Activated T-helper 17 cell treated with anti-CD3 and anti-CD28 coated beads, Interleukin-2, amount 50 U/mL, for 72 hours (primary cell): ENCODE data around the gene MEF2D. TPM values are rescaled to one million over a fixed set of nuclear protein-coding genes. Genes with fewer than 3 reads are reported as not detected.

ENCODE experiments used
- ATAC-seq: fragments of 150-1000 bp; cut with Tn5 transposase; replicated peaks from 2 replicates; pipeline ENCODE4 v1.10.0; 2021; ENCODE audit warnings: mild to moderate bottlenecking, moderate library complexity
- H3K27ac Mint-ChIP-seq: one replicate; pipeline ENCODE4 v1.8.0; 2022; ENCODE audit warnings: mixed read lengths
- H3K27me3 Mint-ChIP-seq: one replicate; pipeline ENCODE4 v1.8.0; 2022; ENCODE audit warnings: mixed read lengths
- H3K36me3 Mint-ChIP-seq: one replicate; pipeline ENCODE4 v1.8.0; 2022; ENCODE audit warnings: low read depth, mild to moderate bottlenecking, mixed read lengths
- H3K4me1 Mint-ChIP-seq: one replicate; pipeline ENCODE4 v1.8.0; 2022; ENCODE audit warnings: mixed read lengths
- H3K4me3 Mint-ChIP-seq: one replicate; pipeline ENCODE4 v1.8.0; 2022; ENCODE audit warnings: mild to moderate bottlenecking, mixed read lengths
- H3K9me3 Mint-ChIP-seq: one replicate; pipeline ENCODE4 v1.8.0; 2022; ENCODE audit warnings: mixed read lengths
- total RNA-seq, 2 donors: library from RNA; stranded (reverse); gene quantifications; one replicate each; pipeline ENCODE4 v1.2.3, GENCODE V29; 2022

Gene MEF2D
- total RNA-seq, 2 donors from 2014 or later: 34.4 to 68.5 TPM

- no peak for ATAC-seq
- peaks cover 9% of the 10 kb centered on the region for H3K4me1 Mint-ChIP-seq
- peaks cover 5% of the 10 kb centered on the region for H3K36me3 Mint-ChIP-seq
- H3K27ac Mint-ChIP-seq: no peak overlapping the region
- H3K27me3 Mint-ChIP-seq: peaks cover 58% of the 10 kb centered on the region
- H3K9me3 Mint-ChIP-seq: no peaks in the 10 kb centered on the region
- H3K4me3 Mint-ChIP-seq: no peak overlapping the region
Observed at GRCh38 chr1:156423422-156424352, 76.9 kb downstream of the MEF2D start.

GRCh38 chr1:156422602-156423091 lies 77.9 kb downstream of the MEF2D start:
- no peak overlapping the region for H3K27ac Mint-ChIP-seq
- peaks cover 48% of the 10 kb centered on the region for H3K27me3 Mint-ChIP-seq
- ATAC-seq: no peak
- peaks cover 5% of the 10 kb centered on the region for H3K36me3 Mint-ChIP-seq
- H3K4me1 Mint-ChIP-seq: peaks cover 9% of the 10 kb centered on the region
- H3K4me3 Mint-ChIP-seq: peak overlapping the region; percentile 88
- H3K9me3 Mint-ChIP-seq: no peaks in the 10 kb centered on the region

GRCh38 chr1:156421939-156422601 lies 78.5 kb downstream of the MEF2D start:
- Mint-ChIP-seq H3K4me1 (peaks cover 9% of the 10 kb centered on the region), H3K36me3 (peaks cover 5% of the 10 kb centered on the region), H3K27me3 (peaks cover 42% of the 10 kb centered on the region), H3K27ac (no peak overlapping the region), H3K9me3 (no peaks in the 10 kb centered on the region), H3K4me3 (peak overlapping the region; percentile 88)
- ATAC-seq: no peak

GRCh38 chr1:156421062-156421938 lies 79.3 kb downstream of the MEF2D start:
- peak; percentile 92 for ATAC-seq
- H3K4me1 Mint-ChIP-seq: peaks cover 9% of the 10 kb centered on the region
- H3K36me3 Mint-ChIP-seq: peaks cover 5% of the 10 kb centered on the region
- H3K27ac Mint-ChIP-seq: no peak overlapping the region
- peak overlapping the region; percentile 88 for H3K4me3 Mint-ChIP-seq
- peaks cover 36% of the 10 kb centered on the region for H3K27me3 Mint-ChIP-seq
- no peaks in the 10 kb centered on the region for H3K9me3 Mint-ChIP-seq

- Mint-ChIP-seq H3K27me3 (peaks cover 35% of the 10 kb centered on the region), H3K36me3 (peaks cover 5% of the 10 kb centered on the region), H3K27ac (peak overlapping the region; percentile 70), H3K4me1 (peaks cover 9% of the 10 kb centered on the region), H3K4me3 (peak overlapping the region; percentile 88), H3K9me3 (no peaks in the 10 kb centered on the region)
- ATAC-seq: peak; percentile 68
Observed at GRCh38 chr1:156420205-156421061, 80.1 kb downstream of the MEF2D start.

GRCh38 chr1:156419854-156420204 lies 80.7 kb downstream of the MEF2D start:
- peaks cover 37% of the 10 kb centered on the region for H3K27me3 Mint-ChIP-seq
- H3K36me3 Mint-ChIP-seq: peaks cover 5% of the 10 kb centered on the region
- no peaks in the 10 kb centered on the region for H3K9me3 Mint-ChIP-seq
- H3K27ac Mint-ChIP-seq: no peak overlapping the region
- peaks cover 9% of the 10 kb centered on the region for H3K4me1 Mint-ChIP-seq
- peak overlapping the region; percentile 88 for H3K4me3 Mint-ChIP-seq
- no peak for ATAC-seq

- Mint-ChIP-seq H3K4me3 (no peak overlapping the region), H3K9me3 (no peaks in the 10 kb centered on the region), H3K27ac (no peak overlapping the region), H3K36me3 (peaks cover 5% of the 10 kb centered on the region), H3K4me1 (peaks cover 9% of the 10 kb centered on the region), H3K27me3 (peaks cover 31% of the 10 kb centered on the region)
- ATAC-seq: no peak
Observed at GRCh38 chr1:156418416-156419070, 82.0 kb downstream of the MEF2D start.

- no peak overlapping the region for H3K27ac Mint-ChIP-seq
- no peaks in the 10 kb centered on the region for H3K9me3 Mint-ChIP-seq
- H3K27me3 Mint-ChIP-seq: peaks cover 24% of the 10 kb centered on the region
- no peak for ATAC-seq
- peaks cover 9% of the 10 kb centered on the region for H3K4me1 Mint-ChIP-seq
- peaks cover 5% of the 10 kb centered on the region for H3K36me3 Mint-ChIP-seq
- H3K4me3 Mint-ChIP-seq: no peak overlapping the region
Observed at GRCh38 chr1:156417401-156418020, 83.1 kb downstream of the MEF2D start.

GRCh38 chr1:156416993-156417392 lies 83.6 kb downstream of the MEF2D start:
- ATAC-seq: no peak
- Mint-ChIP-seq H3K36me3 (peaks cover 3% of the 10 kb centered on the region), H3K4me3 (no peak overlapping the region), H3K9me3 (no peaks in the 10 kb centered on the region), H3K27me3 (peaks cover 23% of the 10 kb centered on the region), H3K4me1 (peaks cover 7% of the 10 kb centered on the region), H3K27ac (no peak overlapping the region)

GRCh38 chr1:156414461-156415064 lies 86.0 kb downstream of the MEF2D start:
- Mint-ChIP-seq H3K4me3 (no peak overlapping the region), H3K27ac (no peak overlapping the region), H3K27me3 (peaks cover 25% of the 10 kb centered on the region), H3K4me1 (no peaks in the 10 kb centered on the region), H3K36me3 (no peaks in the 10 kb centered on the region), H3K9me3 (no peaks in the 10 kb centered on the region)
- ATAC-seq: no peak
